ENCODE data around the gene APC2. TPM values are rescaled to one million over a fixed set of nuclear protein-coding genes. Genes with fewer than 3 reads are reported as not detected.
A peak's percentile ranks its signal among the peaks of the same experiment; 100 is the strongest.

The APC2 gene, protein sequence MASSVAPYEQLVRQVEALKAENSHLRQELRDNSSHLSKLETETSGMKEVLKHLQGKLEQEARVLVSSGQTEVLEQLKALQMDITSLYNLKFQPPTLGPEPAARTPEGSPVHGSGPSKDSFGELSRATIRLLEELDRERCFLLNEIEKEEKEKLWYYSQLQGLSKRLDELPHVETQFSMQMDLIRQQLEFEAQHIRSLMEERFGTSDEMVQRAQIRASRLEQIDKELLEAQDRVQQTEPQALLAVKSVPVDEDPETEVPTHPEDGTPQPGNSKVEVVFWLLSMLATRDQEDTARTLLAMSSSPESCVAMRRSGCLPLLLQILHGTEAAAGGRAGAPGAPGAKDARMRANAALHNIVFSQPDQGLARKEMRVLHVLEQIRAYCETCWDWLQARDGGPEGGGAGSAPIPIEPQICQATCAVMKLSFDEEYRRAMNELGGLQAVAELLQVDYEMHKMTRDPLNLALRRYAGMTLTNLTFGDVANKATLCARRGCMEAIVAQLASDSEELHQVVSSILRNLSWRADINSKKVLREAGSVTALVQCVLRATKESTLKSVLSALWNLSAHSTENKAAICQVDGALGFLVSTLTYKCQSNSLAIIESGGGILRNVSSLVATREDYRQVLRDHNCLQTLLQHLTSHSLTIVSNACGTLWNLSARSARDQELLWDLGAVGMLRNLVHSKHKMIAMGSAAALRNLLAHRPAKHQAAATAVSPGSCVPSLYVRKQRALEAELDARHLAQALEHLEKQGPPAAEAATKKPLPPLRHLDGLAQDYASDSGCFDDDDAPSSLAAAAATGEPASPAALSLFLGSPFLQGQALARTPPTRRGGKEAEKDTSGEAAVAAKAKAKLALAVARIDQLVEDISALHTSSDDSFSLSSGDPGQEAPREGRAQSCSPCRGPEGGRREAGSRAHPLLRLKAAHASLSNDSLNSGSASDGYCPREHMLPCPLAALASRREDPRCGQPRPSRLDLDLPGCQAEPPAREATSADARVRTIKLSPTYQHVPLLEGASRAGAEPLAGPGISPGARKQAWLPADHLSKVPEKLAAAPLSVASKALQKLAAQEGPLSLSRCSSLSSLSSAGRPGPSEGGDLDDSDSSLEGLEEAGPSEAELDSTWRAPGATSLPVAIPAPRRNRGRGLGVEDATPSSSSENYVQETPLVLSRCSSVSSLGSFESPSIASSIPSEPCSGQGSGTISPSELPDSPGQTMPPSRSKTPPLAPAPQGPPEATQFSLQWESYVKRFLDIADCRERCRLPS (N-terminal part only)
- under 1 TPM; 0.04 to 0.21 TPM for total RNA-seq

DNA sequence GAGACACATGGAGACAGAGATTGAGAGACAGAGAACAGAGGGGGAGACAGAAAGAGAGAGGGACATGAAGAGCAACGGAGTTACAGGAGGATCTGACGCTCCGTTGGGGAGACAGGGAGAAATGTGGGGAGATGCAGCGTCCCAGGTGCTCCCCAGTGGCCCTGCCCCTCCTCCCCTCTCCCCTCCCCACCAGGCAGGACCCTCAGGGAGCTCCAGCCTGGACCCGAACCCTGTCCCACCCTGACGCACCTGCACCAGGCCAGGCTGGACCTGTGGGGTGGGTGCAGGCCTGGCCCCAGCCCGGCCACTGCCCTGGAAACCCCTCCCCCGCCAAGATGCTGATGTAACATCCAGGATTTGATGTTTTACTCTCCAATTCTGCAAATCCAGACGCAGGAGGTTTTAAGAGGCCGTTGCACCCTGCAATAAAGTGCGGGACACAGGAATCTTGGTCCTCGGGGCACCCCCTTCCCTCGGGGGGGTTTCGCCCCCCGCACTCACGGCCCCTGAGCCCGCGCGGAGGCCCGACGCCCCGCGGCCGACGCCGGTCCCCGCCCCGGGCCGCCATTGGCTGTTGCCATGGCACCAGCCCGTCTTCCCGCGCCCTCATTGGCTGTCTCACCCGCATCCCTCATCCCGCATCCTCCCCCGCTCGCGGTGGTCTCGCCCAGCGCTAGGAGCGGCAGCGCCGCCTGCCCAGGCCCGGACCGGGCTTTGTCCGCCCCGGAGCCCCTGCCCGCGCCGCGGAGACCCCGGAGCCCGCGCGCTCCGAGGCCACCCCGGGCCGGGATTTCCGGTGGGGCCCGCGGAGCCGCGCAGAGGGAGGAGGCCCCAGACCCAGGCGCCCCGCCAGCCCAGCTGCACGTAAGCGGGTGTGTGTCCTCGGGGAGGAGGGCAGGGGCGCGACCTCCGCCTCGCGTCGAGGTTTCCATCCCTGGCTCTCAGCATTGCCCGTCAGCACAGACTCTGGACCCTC lies at the start of gene APC2:
Gene APC2 (plus strand): TSS at position 655 of the 976 bp plus-strand sequence. CDS start 2,881 bp downstream, outside the sequence.
- Mint-ChIP-seq H3K4me3 (no peak within 1 kb of the TSS), H3K27ac (no peak within 1 kb of the TSS)

DNA sequence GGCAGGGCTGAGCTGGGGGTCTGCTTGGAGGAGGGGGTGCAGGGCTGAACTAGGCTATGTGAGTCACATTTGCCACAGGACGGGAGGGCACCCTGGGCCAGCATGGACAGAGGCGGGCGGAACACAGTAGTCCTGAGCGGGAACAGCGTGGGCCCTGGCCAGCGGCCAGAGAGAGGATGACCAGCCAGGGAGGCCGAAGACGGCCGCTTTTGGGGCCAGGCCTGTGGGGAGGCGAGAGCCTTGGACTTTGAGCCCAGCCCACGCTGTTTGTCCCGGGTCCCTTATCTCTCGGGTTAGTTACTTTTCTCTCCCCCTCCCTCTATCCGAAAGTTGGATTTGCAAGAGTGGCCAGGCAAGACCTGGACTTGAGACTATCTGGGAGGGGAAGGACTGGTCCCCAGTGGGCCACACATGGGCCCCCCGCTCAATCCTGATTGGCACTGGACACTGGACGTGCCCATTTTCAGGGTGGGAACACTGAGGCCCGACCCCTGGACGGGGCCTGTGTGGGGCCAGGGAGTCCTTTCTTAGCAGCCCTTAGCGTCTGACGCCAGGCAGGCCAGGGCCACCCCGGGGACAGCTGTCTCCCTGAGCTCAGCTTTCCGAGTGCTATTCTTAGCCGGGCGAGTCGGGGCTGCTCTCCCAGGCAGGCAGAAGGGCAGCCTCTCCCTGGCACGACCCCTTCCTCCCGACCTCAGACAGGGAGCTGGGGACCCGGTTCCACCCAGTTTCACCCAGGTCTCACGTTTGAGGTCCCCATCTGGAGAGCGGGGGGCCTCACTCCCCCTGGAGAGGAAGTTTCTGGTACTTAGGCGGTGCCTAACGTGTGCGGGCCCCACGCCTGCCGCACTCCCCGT lies 49.4 kb upstream of the APC2 start:
- peak; percentile 28 for ATAC-seq (replicated peaks)
- Mint-ChIP-seq H3K4me1 (no peaks in the 10 kb centered on the region), H3K27ac (no peak overlapping the region), H3K9me3 (no peaks in the 10 kb centered on the region), H3K27me3 (peaks cover 4% of the 10 kb centered on the region), H3K36me3 (ENCODE audit: low read depth) (no peaks in the 10 kb centered on the region), H3K4me3 (peak overlapping the region; percentile 37)

More for the DNA sequence above, at the start of gene APC2:
- ATAC-seq (replicated peaks), result no peak
- Mint-ChIP-seq H3K9me3 (no peaks in the 10 kb centered on the region), H3K4me1 (no peaks in the 10 kb centered on the region), H3K36me3 (ENCODE audit: low read depth) (peaks cover 20% of the 10 kb centered on the region), H3K27me3 (peaks cover 28% of the 10 kb centered on the region)

DNA sequence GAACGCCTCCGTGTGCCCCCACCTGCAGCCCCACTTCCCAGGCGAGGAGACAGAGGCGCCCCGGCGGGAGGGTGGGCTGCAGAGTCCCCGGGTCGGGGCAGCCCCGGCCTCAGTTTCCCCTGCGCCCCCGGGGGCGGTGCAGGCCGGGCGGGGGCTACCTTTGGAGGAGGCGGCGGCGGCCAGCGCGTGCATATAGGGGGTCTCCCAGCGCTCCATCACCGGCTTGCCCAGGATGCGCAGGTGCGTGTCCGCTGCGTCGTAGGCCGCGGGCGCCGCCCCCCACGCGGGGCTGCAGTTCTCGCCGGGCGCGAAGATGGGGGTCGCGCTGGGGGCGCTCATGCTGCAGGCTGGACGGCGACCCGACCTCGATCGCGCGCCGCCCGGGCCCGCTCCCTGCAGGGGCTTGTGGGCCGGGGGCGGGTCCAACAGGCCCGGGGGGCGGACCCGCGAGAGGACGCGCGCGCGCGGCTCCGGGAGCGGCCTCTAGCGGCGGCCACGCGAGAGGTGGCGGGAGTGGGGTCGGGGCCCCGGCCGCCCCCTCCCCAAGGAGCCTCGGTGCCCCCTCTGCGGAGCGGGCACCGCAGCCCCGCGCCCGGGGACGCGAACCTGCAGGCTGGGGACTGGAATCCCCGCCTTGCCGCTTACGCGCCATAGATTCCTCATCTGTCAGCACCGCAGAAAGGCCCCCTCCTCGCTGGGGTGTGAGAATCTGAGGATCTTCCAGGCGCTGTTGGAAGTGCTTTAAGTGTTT lies 48.6 kb upstream of the APC2 start, which contains the start of gene GAMT:
Gene GAMT (minus strand): TSS at position 405 of the 751 bp plus-strand sequence. CDS start 66 bp downstream, at position 339.
- H3K27ac Mint-ChIP-seq, result no peak within 1 kb of the TSS
- ATAC-seq (replicated peaks), result peak; percentile 81
- H3K27me3 Mint-ChIP-seq, result peaks cover 4% of the 10 kb centered on the region
- H3K36me3 Mint-ChIP-seq (ENCODE audit: low read depth), result no peaks in the 10 kb centered on the region
- no peaks in the 10 kb centered on the region for H3K4me1 Mint-ChIP-seq
- peak within 1 kb of the TSS; percentile 37 for H3K4me3 Mint-ChIP-seq
- no peaks in the 10 kb centered on the region for H3K9me3 Mint-ChIP-seq

DNA sequence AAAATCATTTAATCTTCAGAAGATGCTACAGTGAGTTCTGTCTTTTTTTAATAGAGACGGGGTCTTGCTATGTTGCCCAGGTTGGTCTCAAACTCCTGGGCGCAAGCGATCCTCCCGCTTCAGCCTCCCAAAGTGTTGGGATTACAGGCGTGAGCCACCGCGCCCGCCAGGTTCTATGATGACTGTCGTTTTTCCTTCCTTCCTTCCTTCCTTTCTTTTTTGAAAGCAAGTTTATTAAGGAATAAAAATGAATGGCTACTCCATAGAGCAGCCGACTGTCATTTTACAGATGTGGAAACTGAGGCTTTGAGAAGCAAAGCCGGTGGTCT lies 48.1 kb upstream of the APC2 start:
- no peaks in the 10 kb centered on the region for H3K36me3 Mint-ChIP-seq (ENCODE audit: low read depth)
- no peak for ATAC-seq (replicated peaks)
- H3K27me3 Mint-ChIP-seq, result peaks cover 4% of the 10 kb centered on the region
- no peak overlapping the region for H3K27ac Mint-ChIP-seq
- H3K4me1 Mint-ChIP-seq, result no peaks in the 10 kb centered on the region
- peak overlapping the region; percentile 32 for H3K4me3 Mint-ChIP-seq
- H3K9me3 Mint-ChIP-seq, result no peaks in the 10 kb centered on the region

DNA sequence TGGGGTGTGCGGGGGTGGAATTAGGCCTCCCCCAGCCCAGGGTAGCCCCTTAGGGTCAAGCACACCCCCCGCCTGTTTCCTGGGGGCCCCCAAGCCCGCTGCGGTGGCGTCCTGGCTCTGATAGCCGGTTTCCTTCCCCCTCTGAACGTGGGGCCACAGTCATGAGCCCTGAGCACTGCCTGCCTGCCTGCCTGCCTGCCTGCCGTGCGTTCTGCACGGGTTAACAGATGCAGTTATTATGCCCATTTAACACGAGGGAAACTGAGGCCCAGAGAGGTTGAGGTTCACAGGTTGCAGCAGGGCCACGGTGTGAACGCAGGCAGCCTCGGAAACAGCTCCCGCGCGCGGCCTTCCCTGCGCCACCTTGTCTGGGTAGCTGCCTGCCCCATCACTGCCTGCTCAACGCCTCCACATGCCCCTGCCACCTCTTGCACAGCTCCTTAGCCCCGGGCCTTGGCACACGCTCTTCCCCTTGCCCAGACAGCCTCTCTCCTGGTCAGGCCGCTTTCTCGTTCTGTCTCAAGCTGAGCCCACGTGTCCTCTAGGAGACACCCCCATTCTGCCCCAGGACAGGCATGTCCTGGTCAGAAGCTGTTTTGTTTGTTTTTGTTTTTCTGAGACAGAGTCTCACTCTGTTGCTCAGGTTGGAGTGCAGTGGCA lies 47.4 kb upstream of the APC2 start:
- Mint-ChIP-seq H3K4me3 (peak overlapping the region; percentile 18), H3K9me3 (no peaks in the 10 kb centered on the region), H3K36me3 (ENCODE audit: low read depth) (no peaks in the 10 kb centered on the region), H3K27ac (no peak overlapping the region), H3K27me3 (peaks cover 4% of the 10 kb centered on the region), H3K4me1 (no peaks in the 10 kb centered on the region)
- no peak for ATAC-seq (replicated peaks)

DNA sequence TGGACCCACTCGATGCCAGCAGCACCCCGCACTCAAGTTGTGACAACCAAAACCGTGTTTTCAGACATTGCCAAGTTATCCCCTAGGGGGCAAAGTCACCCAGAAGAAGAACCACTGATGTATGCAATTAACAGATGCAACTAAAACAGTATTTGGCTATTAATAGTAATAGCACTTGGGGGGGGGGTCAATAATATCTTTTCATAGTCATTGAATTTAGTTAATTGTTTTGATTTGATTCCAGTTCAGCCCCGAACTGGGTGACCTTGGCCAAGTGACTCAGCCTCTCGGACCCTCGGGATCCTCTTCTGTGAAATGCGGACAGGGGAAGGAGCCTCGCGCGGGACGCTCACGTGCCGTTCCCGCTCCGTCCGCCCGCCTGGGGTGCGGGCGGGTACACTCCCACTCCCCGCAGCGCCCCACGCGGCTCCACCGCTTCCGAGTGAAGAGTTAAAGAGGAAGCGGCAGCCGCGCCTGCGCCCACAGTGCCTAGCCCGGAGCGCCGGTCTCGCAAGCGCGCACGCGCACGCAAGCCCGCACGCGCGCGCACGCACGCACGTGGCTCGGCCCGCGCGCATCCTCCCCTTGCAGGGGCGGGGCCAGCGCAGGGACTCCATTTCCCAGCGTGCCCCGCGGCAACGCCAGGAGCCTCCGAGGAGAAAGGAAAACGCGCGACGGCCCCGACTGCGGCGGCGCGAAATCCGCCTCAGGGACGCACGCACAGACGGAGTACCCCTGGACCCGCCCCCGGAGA lies 43.0 kb upstream of the APC2 start:
- H3K4me3 Mint-ChIP-seq, result peak overlapping the region; percentile 70
- no peaks in the 10 kb centered on the region for H3K9me3 Mint-ChIP-seq
- no peak overlapping the region for H3K27ac Mint-ChIP-seq
- H3K27me3 Mint-ChIP-seq, result peaks cover 4% of the 10 kb centered on the region
- H3K4me1 Mint-ChIP-seq, result peaks cover 25% of the 10 kb centered on the region
- ATAC-seq (replicated peaks), result peak; percentile 89
- peaks cover 31% of the 10 kb centered on the region for H3K36me3 Mint-ChIP-seq (ENCODE audit: low read depth)

DNA sequence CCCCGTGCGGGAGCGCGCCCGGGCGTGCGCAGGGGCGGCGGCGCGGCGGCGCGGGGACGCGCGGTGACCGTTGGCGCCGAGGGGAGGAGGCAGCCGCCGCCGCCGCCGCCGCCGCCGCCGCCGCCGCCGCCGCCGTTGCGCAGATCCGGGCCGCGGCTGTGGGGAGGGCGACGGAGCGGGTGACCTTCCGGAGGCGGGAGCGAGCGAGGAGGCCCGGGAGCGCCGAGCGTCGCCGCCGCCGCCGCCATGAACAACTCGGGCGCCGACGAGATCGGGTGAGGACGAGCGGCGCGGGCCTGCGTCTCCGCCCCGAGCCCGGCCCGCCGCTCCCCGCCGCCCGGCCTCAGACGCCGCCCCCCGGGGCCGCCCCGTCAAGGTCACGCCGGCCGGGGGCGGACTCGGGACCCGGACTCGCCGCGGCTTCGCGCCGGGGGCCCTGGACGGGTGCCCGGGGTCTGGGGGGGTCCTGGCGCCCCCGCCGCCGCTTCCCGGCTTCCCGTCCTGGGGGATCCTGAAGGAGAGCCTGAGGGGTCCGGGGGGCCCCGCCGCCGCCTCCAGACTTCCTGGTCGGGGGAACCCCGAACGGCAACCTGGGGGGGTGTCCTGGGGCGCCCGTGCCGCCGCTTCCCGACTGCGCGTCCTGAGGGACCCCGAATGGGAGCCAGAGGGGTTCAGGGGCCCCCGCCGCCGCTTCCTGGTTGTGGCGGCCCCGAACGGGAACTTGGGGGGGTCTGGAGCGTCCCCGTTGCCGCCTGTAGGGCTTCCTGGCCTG lies 42.2 kb upstream of the APC2 start, which contains the start of gene DAZAP1:
Gene DAZAP1 (plus strand): TSS at position 59 of the 772 bp plus-strand sequence. CDS start 188 bp downstream, at position 247.
- Mint-ChIP-seq H3K36me3 (ENCODE audit: low read depth) (peaks cover 38% of the 10 kb centered on the region), H3K9me3 (no peaks in the 10 kb centered on the region), H3K4me3 (peak within 1 kb of the TSS; percentile 95), H3K27ac (peak within 1 kb of the TSS; percentile 90), H3K4me1 (peaks cover 26% of the 10 kb centered on the region), H3K27me3 (peaks cover 2% of the 10 kb centered on the region)
- peak; percentile 23 for ATAC-seq (replicated peaks)

DNA sequence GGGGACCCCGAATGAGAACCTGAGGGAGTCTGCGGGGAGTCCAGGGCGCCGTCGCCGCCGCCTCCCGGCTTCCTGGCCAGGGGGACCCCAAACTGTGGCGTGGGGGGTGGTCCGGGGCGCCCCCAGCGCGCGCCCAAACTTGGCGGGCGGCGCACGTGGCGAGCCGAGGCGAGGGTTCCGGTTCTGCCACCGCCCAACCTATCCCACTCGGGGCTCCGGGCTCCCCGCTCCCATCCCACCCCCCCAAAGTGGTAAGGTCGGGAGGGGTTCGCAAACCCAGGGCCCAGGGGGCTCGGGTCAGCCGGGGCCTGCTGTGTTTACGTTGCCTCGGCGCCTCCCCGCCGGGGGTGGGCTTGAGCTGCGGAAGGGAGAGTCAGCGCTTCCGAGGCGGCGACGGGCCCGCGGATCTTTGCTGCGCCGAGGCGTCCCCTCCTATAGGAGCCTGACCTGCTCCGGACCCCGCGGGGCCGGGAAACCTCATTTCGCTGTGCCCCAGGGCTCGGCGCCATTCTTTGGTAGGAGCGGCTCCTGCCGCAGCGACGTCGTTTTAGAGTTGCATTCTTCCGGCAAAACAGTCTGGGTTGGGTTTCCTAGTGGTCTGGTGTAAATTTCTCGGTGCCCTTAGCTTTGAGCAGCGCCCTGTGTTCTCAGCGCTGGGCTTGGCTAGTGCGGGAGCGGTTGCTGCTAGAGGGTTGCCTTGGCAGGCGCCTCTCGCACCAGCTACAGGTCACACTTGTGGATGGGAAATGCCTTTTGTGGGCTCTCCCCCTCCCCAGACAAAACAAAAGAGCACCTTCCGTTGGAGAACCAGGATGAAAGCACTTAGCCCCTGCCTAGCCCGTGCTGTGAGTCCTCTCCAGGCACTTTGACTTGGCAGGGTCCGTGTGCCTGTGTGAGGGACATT lies 41.4 kb upstream of the APC2 start:
- Mint-ChIP-seq H3K27me3 (no peaks in the 10 kb centered on the region), H3K36me3 (ENCODE audit: low read depth) (peaks cover 47% of the 10 kb centered on the region), H3K9me3 (no peaks in the 10 kb centered on the region), H3K4me1 (peaks cover 31% of the 10 kb centered on the region), H3K4me3 (peak overlapping the region; percentile 95), H3K27ac (peak overlapping the region; percentile 90)
- ATAC-seq (replicated peaks), result peak; percentile 5

DNA sequence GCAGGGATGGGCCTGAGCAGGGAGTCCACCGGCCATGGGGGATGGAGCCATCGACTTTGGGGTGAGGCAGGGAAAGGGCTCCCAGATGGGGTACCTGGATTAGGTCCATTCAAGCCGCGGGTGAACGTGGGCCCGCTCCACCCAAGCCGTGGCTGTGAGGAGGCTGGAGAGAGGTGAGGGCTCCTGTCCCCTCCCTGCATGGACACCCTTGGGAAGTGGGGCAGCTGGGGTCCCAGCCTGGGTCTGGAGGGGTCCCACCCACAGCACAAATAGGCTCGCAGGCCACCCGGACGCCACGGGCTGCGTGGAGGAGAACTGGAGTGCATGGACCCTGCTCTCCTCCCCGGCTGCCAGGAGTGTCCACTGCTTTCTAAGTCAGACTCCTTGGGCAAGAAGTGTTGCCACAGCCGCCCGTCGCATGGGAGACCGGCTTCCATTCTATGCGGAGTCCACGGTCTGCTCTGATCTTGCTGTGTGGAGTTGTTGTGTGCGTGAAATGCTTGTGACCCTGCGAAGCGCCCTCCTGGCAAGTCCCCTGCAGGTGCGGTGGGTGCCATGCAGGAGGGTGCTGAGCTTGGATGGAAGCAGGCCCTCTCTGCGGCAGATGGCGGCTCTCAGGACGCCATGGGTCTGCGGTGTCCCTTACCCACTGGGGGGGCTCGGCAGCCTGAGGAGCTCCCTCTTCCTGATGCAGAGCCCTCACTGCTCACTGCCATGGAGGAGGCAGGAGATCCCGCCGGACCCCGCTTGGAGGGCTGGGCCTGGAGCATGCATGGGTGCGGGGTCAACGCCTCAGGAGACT lies 40.5 kb upstream of the APC2 start:
- no peak for ATAC-seq (replicated peaks)
- Mint-ChIP-seq H3K27me3 (no peaks in the 10 kb centered on the region), H3K9me3 (no peaks in the 10 kb centered on the region), H3K4me3 (peak overlapping the region; percentile 95), H3K36me3 (ENCODE audit: low read depth) (peaks cover 49% of the 10 kb centered on the region), H3K27ac (peak overlapping the region; percentile 90), H3K4me1 (peaks cover 31% of the 10 kb centered on the region)

Measured in activated T-helper 17 cell treated with anti-CD3 and anti-CD28 coated beads, Interleukin-2, amount 50 U/mL, for 72 hours (primary cell).